Measurements from ENCODE around the gene MEA1.

- TF ChIP-seq ZNF777 (tag by site-specific recombination; IDR thresholded peaks at IDR 0.05; ENCODE audit: borderline replicate concordance) (no peak), ZFP3 (tag by site-specific recombination; IDR thresholded peaks at IDR 0.05; ENCODE audit: low read depth) (no peak), CTCF (tag by site-specific recombination; IDR thresholded peaks at IDR 0.05) (no peak), ZNF146 (tag by site-specific recombination; IDR thresholded peaks at IDR 0.05) (no peak), ZNF623 (tag by site-specific recombination; IDR thresholded peaks at IDR 0.05) (no peak)
- TF ChIP-seq, protein P1, sequence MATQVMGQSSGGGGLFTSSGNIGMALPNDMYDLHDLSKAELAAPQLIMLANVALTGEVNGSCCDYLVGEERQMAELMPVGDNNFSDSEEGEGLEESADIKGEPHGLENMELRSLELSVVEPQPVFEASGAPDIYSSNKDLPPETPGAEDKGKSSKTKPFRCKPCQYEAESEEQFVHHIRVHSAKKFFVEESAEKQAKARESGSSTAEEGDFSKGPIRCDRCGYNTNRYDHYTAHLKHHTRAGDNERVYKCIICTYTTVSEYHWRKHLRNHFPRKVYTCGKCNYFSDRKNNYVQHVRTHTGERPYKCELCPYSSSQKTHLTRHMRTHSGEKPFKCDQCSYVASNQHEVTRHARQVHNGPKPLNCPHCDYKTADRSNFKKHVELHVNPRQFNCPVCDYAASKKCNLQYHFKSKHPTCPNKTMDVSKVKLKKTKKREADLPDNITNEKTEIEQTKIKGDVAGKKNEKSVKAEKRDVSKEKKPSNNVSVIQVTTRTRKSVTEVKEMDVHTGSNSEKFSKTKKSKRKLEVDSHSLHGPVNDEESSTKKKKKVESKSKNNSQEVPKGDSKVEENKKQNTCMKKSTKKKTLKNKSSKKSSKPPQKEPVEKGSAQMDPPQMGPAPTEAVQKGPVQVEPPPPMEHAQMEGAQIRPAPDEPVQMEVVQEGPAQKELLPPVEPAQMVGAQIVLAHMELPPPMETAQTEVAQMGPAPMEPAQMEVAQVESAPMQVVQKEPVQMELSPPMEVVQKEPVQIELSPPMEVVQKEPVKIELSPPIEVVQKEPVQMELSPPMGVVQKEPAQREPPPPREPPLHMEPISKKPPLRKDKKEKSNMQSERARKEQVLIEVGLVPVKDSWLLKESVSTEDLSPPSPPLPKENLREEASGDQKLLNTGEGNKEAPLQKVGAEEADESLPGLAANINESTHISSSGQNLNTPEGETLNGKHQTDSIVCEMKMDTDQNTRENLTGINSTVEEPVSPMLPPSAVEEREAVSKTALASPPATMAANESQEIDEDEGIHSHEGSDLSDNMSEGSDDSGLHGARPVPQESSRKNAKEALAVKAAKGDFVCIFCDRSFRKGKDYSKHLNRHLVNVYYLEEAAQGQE (tag by site-specific recombination; IDR thresholded peaks at IDR 0.05): no peak
Observed at GRCh38 chr6:43020847-43021246, 7.1 kb upstream of the MEA1 start.
